ENCODE measurements around the gene SLC5A3.

- no peak for TF ChIP-seq SUZ12 (IDR thresholded peaks at IDR 0.05)
- no peak for TF ChIP-seq NFRKB (IDR thresholded peaks at IDR 0.05)
- no peak for TF ChIP-seq PKNOX1 (IDR thresholded peaks at IDR 0.05)
- TF ChIP-seq BHLHE40 (IDR thresholded peaks at IDR 0.05; ENCODE audit: borderline replicate concordance), result no peak
- no peak for TF ChIP-seq FOXA1 (IDR thresholded peaks at IDR 0.05)
- no peak for TF ChIP-seq FOXM1 (IDR thresholded peaks at IDR 0.05; ENCODE audit: borderline replicate concordance)
- no peak for TF ChIP-seq TARDBP (IDR thresholded peaks at IDR 0.05)
- no peak for TF ChIP-seq HDGF (IDR thresholded peaks at IDR 0.05; ENCODE audit: borderline replicate concordance)
- no peak for TF ChIP-seq ARNT (IDR thresholded peaks at IDR 0.05)
- TF ChIP-seq ZNF384 (IDR thresholded peaks at IDR 0.05), result no peak
- TF ChIP-seq SP1 (IDR thresholded peaks at IDR 0.05), result no peak
- no peak for TF ChIP-seq FOXK2 (IDR thresholded peaks at IDR 0.05)
- TF ChIP-seq L3MBTL2 (conservative IDR thresholded peaks at IDR 0.05), result no peak
- no peak for TF ChIP-seq ELF4 (IDR thresholded peaks at IDR 0.05)
Measured at GRCh38 chr21:34071683-34072082, 1.7 kb upstream of the SLC5A3 start.
